Activated gamma-delta T cell treated with anti-CD3 and anti-CD28 coated beads, Interleukin-2, amount 50 U/mL, for 16 hours (primary cell): ENCODE results near the gene XCL2.
A peak's percentile ranks its signal among the peaks of the same experiment; 100 is the strongest.
"Not testable (repeated sequence)": the region's sequence is repeated elsewhere in the genome, so short reads cannot be mapped to it uniquely, and the experiment has no call there.

Experiments
- DNase-seq: peaks from one replicate; pipeline ENCODE4 v3.0.0-alpha.2; 2020; ENCODE audit warnings: low read depth

Gene XCL2

GRCh38 chr1:168543840-168544498 is at the start of gene XCL2:
TSS of gene XCL2 (minus strand) at chr1:168543997. CDS start at chr1:168543964, 33 bp downstream.
- DNase-seq = not testable (repeated sequence)

DNA sequence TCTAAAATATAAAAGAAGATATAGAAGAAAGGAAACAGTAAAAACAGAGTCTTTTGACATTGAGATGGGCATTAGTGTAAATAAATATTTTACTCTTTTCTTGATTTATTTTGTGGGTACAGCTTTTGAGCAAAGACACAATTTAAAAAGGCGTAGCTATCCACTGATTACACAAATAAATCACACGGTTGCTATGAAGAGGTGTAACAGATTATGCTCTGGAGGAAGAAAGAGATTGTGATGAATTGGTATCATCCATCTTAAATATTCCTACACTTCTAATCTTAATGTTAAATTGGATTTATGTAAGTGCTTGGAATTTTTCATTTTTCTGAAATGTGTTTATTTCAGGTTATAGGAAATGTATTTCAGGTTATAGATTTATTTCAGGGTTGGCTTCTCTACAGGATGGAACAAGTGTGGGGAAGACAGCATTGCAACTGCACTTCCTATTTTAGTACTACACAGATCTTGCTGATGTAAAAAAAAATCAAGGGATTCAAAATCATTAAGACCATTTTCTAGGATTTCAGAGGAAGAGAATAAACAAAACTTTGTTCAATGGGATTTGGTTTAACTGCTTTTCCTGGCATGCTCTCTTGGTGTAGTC is 47.9 kb upstream of the XCL2 start:
- no peak for DNase-seq

DNA sequence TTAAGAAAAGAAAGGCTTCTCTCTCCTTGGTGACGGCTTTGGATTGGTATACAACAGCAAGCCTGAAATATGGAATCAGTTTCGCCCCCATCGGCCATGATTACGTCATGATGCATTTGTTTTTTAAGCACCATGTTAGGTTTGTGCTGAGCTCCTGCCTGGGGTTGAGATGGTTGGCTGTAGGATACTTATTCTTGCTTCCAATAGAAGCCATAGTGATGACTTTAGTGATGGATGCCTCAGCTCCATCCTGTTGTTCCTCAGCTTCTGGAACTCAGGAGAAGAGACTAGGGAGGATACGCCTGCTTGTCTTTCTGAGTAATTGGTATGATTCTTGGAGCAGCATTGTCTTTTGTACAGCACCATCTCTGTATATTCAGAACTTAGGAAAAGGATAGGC is 47.3 kb upstream of the XCL2 start:
- DNase-seq = no peak

GRCh38 chr1:168589167-168589566 is 45.4 kb upstream of the XCL2 start:
- no peak for DNase-seq

- DNase-seq = no peak
Measured at GRCh38 chr1:168585937-168586336, 42.1 kb upstream of the XCL2 start.

GRCh38 chr1:168585191-168585590 is 41.4 kb upstream of the XCL2 start:
- no peak for DNase-seq

DNA sequence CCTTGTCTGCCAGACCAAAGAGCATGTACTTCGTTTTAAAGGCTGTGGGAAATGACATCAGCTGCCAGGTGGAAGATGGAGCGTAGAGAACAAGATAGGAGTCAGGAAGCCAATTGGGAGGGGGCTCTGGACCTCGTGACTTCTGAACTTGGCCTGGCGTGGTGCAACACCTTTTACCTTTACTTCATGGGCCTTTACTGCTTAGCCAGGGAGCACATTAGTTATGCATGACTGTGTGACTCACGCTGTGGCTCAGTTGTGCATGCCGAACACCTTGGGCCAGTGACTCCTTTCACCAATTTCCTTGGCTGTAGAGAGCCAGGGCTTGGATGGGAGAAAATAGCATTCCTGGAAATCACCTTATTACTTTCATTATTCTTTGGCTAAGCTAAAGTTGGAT is 39.8 kb upstream of the XCL2 start:
- DNase-seq = no peak

DNA sequence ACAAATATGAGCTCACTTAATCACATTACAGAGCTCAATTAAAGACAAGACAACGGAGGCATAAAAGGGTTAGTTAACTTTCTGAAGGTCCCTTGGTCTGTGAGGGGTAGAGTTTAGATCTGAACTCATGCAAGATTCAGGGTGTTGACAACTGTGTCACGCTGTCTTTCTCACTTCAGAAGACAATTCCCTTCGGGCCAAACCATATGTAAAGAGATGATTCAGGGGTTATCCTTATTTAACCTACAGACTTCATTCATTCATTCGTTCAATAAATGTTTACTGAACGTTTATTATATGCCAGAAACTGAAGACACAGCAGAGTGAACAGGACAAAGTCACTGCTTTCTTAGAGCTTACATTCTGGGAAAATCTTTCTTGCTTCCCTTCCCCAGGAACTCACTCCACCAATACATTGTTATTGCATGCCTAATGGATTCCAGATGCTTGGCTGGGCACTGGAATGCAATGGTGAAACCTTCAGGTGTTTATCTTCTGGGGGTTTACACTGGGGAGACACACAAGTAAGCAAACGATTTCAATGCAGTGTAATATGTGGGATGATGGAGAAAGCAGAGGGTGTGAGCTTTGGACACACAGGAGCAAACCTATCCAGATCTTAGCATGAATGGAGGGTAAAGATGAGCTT is 39.0 kb upstream of the XCL2 start:
- DNase-seq = no peak

DNA sequence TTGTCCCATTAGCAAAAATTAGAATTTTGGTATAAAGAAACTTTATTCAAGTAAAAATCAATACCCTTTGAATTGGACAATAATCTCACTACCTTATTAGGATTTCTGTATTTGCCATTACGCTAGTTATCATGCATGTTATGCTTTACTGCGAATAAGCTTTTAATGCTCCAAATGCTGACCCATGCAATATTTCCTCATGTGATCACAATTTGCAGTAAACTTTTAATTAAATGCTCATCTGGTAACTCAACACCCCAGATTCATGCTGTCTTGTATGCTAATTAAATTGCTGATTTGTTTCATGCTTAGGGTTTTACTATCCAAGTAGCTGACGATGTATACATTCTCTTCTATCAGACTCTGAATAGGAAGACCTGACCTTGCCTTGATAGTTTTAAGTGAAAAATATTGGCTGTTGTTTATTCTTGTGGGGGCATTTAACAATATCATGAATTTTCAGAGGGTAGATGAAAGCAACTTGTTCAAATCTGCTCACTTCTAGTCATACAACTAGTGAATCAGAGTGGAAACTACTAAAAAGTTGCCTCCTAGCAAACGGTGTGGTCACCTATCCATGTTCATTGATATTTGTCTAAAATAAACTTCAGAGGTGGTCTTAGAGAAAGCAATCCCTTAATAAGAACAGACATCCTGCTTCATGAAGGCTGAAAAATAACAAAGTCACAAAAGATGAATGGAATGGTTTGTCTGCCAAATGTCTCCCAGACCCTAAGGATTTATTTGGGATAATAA is 38.2 kb upstream of the XCL2 start:
- no peak for DNase-seq

DNA sequence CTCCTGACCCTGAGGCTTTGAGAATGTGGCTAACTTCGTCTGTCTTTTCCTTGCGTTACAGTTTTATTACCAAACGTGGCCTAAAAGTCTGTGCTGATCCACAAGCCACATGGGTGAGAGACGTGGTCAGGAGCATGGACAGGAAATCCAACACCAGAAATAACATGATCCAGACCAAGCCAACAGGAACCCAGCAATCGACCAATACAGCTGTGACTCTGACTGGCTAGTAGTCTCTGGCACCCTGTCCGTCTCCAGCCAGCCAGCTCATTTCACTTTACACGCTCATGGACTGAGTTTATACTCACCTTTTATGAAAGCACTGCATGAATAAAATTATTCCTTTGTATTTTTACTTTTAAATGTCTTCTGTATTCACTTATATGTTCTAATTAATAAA is 37.2 kb upstream of the XCL2 start:
- DNase-seq = not testable (repeated sequence)

DNA sequence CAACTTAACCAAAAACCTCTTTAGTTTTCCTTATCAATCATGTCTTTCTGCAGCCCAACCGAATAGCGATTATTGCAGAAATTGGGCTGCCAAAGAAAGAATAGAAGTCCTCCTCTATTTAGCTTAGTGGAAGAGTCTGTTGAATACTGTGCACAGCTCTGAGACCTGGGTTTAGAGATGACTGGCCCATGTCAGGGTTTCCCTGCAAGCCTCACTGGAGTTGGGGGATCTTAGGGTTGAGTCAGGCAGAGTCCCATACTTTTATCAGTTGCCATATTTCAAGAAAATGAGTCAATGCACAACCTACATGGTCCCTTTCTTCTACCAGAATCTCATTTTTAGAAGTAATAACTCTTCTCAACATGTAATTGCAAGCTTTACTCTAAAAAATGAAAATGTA is 36.5 kb upstream of the XCL2 start:
- DNase-seq = not testable (repeated sequence)

GRCh38 chr1:168578531-168579185 is 34.9 kb upstream of the XCL2 start:
- not testable (repeated sequence) for DNase-seq

GRCh38 chr1:168576245-168576688 is 32.5 kb upstream of the XCL2 start, which contains the start of gene XCL1:
TSS of gene XCL1 (plus strand) at chr1:168576605. CDS start at chr1:168576638, 33 bp downstream.
- peak; percentile 26 for DNase-seq

DNA sequence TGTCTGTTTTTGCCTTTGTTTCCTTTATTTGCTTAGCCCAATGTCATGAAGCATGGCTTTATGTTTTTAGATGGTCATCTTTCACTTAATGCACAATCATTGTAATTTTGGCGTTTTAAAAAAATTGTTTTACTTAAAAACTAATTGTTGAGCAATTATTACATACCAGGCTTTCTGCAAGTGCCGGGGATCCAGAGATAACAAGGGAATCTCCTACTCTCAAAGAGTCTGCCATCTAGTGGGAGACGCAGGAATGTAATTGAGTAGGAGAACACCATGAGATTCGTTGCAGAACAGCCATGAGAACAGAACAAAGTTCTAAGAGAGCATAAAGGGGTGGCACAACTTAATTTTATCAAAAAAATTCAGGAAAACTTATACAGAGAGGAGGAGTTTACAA is 30.4 kb upstream of the XCL2 start:
- not testable (repeated sequence) for DNase-seq

GRCh38 chr1:168572633-168573032 is 28.8 kb upstream of the XCL2 start:
- no peak for DNase-seq

- no peak for DNase-seq
Measured at GRCh38 chr1:168570652-168571051, 26.9 kb upstream of the XCL2 start.

- DNase-seq = no peak
Measured at GRCh38 chr1:168568346-168568745, 24.5 kb upstream of the XCL2 start.

- no peak for DNase-seq
Measured at GRCh38 chr1:168567568-168567967, 23.8 kb upstream of the XCL2 start.

DNA sequence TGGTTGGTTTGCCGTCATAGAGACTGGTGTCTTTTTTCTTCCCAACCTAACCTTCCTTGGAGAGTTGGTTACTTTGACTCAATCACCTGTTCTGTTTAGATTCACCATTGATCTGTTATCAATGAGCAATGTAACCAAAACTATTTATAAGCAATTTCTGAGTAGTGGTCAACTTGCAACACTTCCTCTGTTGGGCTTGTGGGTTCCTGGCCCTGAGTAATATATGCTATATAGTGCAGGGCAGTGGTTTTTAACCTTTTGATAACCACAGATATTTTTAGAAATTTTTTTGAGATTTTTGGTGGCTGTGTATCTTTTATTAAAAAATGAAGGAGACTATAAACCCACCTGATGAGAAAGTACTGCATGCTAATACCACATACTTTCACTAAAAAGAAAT is 23.2 kb upstream of the XCL2 start:
- no peak for DNase-seq

GRCh38 chr1:168565825-168566224 is 22.0 kb upstream of the XCL2 start:
- no peak for DNase-seq

DNA sequence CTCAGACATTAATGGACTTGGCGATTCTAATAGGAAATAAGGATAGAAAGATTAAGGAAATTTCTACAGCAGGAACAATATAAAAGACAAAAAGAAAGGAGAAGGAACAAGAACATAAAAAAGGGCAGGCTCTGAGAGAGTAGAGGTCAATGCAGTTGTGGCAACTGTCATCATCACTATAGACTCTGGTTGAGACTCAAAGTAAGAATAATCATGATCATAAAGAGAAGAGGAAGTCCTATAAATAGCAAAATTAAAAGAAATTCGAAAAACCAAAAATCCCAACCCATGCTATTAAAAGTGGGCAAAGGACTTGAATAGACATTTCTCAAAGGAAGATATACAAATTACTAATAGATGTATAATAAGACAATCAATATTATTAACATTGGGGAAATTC is 18.2 kb upstream of the XCL2 start:
- no peak for DNase-seq

GRCh38 chr1:168560370-168560769 is 16.6 kb upstream of the XCL2 start:
- no peak for DNase-seq
